Measurements from ENCODE around the gene ATG13.

DNA sequence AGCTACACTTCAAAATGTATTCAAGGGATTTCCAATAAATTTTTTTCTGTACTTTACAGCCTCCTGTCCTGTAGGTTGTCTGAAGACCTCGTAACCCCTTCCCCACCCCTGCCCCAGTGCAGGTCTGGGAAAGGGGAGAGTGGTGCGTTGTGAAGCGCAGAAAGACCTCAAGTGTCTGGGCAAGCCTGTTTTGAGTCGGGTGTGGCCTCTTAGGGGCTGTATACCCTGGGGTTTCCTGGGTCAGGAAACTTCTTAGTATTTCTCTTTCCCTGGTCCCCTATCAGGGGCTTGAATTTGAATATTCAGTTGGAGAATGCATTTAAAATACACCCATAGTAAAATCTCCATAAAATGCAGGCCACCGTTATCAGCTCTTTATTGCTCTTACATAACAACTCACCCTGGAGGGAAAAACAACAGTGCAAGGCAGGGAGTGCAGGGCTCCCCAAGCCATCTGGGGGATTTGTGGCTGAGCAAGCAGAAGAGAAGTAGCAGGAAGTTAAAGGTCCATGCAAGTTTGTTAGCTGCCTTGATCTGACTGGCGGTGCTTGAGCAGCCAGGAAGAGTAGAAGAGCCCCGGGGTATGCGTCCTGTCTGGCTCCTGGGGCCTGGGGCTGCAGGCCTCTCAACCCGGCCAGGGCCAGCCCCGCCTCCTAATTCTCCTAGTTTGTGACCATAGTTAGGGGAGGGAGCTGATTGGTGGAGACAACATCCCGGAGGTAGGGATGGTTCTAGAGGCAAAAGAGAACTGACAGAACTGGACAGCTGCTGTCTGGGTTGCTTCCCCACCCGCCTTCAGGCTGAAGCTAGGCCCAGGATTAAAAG is 57.3 kb downstream of the ATG13 start:
- TF ChIP-seq, protein P1, sequence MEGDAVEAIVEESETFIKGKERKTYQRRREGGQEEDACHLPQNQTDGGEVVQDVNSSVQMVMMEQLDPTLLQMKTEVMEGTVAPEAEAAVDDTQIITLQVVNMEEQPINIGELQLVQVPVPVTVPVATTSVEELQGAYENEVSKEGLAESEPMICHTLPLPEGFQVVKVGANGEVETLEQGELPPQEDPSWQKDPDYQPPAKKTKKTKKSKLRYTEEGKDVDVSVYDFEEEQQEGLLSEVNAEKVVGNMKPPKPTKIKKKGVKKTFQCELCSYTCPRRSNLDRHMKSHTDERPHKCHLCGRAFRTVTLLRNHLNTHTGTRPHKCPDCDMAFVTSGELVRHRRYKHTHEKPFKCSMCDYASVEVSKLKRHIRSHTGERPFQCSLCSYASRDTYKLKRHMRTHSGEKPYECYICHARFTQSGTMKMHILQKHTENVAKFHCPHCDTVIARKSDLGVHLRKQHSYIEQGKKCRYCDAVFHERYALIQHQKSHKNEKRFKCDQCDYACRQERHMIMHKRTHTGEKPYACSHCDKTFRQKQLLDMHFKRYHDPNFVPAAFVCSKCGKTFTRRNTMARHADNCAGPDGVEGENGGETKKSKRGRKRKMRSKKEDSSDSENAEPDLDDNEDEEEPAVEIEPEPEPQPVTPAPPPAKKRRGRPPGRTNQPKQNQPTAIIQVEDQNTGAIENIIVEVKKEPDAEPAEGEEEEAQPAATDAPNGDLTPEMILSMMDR (IDR thresholded peaks at IDR 0.05; ENCODE audit: low read depth, low read length) = no peak
- TF ChIP-seq EZH2phosphoT487 (IDR thresholded peaks at IDR 0.05; ENCODE audit: low read depth) = no peak

Data from OCI-LY3 (cell line).